GM21515 (cell line): Measurements from ENCODE around the gene CHN2.

Experiments used
- ATAC-seq: cut with Tn5 transposase; IDR thresholded peaks from one replicate; pipeline ENCODE4 v1.9.1; 2021; ENCODE audit not compliant: unreplicated experiment

The CHN2 gene

DNA sequence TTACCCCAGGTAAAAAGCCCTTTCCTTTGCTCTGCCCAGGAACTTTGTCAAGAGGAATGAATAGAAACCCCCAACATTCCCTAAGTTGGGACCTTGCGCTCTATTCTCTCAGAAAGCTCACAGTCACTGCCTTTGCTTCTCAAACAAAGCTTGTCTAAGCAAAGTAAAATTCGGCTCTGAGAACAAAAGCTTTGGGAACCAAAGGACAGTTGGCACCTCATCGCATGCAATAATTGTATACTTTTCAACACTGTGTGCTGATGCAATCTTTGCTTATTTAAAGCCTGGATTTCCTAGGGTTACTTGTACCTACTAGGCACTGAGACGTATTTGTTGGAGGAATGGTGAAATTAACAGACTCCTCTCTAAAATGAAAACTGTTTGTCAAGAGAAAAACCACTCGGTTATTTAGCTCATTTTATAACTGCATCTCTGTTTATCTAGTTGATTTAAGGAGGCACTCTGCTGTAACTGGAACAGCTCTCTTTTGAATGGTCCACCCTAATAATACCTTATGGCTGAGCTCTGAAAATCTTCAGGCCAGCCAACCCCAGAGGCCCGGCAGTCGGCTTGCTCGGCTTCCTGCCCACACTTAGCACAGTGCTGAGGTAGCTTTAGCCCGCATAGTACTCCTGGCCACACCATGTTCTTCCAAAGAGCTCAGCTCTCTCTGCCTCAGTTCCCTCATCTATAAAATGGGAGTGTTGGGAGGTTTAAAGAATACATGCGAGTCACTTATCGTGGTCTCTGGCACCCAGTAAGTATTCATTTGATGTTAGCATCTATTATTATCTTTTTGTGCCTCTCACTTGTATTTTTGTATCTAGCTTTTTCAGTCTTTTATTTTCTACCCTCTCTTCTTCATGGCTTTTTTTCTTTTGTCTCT lies 288.9 kb downstream of the CHN2 start:
- ATAC-seq, result no peak

- no peak for ATAC-seq
Observed at GRCh38 chr7:29484280-29484679, 289.7 kb downstream of the CHN2 start.

DNA sequence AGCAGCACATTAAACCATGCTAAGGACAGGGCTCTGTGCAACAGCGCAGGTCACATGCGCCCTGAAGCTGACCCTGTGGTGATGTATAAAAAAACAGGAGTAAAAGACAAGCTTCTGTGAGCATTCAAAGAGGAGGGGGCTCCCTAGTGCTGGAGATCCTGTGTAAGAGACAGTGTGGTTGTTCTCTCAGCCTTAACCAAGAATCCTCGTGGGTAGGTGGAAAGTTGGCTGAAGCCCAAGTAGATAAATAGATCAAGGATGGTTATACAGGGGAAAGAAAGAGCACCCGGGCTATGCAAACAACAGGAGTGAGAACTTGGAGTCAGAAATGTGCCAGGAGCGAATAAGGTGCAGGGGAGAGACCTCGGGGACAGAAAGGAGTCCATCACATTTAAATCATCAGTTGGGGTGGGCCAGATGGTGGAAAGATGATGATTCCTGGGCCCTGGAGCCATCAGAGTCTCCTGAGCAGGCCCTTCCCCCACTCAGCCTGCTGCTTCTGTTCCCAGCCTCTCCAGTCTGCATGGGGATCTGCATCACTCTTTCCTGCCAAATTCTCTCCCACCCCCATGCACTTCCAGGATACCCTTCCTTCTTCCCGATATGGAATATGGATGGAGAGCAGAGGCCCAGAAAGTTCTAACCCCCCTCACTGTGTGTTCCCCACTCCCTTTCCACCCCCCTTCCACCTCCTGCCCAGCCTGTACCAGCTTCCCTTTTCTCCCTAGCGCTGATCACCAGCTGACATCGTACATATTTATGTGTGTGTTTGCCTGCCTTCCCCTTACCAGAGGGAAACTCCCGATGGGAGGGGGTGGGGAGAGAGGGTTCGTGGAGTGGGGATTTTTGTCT lies 291.0 kb downstream of the CHN2 start:
- ATAC-seq, result no peak

DNA sequence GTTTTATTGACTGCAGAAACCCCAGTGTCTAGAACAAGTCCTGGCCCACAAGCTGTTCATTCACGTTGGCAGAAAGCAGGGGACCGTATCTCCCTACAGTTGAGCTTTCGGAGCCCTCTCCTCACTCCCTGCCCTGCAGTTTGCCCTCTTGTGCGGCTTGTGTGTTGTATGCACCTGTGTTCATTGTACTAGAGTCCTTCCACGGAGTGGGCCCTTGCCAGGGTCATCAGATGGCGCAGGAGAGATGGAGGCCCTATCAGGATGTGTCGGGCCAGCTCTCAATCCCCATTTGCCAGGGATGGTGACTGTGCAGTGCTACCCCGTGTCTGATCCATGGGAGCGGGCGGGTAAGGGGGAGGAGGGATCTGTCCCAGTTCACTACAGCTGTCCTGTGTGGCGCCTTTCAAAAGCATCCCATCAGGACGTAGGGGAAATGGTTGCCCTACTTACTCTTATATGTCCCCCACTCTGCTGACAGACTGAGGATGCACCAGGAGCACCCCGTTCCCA lies 291.7 kb downstream of the CHN2 start:
- no peak for ATAC-seq

DNA sequence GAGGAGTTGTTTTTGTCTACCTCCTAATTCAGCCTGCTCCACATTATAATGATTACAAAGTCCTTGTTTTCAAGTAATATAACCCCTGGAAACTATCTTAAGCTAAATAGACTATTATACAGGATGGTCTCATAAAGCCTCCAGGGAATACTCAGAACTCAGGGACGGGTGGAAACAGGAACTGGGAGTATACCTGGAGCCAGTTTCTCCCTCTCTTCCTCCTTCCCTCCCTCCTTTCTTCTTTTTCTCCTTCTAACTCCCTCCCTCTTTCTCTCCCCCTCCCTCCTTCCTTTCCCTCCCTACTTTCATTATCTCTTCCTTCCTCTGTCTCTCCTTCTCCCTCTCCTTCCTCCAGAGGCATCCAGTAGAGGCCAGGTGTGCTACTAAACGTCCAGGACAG lies 292.8 kb downstream of the CHN2 start:
- ATAC-seq, result no peak

DNA sequence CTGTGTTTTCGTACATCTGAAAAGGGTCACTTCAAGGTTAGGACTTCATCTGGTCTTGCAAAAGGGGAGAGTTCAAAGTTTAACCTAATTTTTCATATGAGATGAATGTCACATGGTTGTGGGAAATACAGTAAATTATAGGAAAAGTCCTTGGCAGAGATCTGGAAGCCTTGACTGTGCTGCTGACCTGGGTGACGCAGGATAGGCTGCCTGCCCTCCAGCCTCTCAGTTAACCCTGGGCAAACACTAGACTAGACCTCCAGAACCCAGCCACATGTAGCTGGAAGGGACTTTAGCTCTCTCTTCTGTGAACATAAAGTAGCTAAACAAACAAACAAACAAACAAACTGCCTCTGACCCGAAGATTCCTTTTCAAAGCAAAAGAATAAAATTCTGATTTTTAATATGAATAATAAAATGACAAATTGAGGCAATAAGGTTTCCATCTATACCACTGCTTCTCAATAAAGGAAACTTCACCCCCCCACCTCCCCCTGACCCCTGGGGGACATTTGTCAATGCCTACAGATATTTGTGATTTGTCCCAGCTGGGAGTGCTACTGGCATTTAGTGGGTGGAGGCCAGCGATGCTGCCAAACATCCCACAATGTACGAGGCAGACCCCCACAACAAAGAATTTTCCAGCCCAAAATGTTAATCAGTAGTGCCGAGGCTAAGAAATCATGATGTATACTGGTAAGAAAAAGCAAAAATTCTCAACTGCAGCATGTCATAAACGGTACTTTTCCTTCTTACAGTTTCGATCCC lies 293.8 kb downstream of the CHN2 start:
- ATAC-seq, result no peak

DNA sequence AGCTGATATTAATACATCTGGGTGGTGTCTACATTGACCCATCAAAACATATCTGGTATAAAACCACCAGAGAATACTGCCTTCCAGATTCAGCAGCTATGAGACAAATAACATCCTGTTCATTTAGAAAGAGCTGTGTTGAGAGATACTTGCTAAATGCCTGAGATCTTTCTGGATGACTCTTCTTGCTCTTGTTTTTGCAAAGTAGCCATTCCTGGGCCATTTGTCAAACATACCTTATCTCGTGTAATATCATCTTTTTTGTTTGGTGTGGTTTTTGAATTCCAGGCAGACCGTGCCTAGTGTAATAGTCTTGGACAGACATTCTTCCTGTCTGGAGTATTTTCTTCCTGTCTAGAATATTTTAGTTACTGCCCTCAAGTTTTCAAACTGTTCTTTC lies 294.4 kb downstream of the CHN2 start:
- ATAC-seq, result no peak

DNA sequence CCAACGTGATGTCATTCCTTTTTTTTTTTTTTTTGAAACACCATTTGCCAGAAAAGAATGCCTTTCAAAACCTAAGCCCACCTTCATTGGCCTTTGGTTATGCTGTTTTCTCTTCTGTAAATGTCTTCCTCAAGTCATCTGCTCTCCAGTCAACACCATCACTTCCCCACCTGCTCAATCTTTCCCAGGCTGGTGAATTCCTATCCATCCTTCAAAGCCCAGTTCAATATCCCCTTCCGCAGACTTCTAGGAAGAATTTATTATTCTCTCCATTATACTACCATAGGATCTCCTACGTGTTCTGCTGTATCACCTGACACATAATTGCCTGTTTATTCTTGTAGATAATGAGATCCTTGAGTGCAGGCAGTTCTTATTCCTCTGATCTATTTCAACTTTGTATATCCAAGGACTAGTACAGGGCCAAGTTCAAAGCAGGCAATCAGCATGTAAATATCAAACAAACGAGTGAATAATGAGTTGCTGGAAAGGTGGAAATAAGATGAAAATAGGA lies 295.6 kb downstream of the CHN2 start:
- ATAC-seq, result no peak

DNA sequence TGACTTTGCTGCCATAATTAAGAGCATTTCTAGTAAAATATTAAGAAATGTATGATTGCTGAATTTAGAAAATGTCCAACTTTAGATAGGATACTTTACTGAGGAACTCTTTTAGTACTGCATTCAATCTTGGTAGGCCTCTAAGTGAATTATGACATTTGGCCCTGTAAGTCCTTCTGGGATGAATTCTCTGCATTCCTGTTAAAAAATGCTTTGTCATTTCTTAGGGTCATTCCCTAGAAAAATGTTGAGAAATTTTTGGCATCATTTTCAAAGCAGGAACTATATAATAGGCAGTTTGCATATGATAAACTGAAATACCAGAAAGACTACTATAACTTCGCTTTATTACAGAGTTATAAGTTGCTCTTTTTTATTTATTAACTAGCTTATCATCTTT lies 299.8 kb downstream of the CHN2 start:
- no peak for ATAC-seq

DNA sequence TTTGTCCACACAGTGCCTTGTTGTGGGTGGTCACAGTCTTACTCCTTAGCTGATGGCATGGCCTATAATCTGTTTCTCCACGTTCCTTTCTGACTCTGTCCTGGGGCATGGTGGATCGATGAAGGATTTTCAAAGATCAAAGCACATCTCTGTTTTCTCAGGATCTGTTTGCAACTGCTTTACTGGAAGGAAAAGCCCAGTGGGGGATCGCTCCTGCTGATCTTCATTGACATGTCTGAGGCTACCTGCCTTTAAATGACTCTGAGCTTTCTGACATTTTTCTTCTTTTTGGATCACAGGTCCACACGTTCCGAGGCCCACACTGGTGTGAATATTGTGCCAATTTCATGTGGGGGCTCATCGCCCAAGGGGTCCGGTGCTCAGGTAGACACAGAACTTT lies 301.1 kb downstream of the CHN2 start:
- no peak for ATAC-seq

DNA sequence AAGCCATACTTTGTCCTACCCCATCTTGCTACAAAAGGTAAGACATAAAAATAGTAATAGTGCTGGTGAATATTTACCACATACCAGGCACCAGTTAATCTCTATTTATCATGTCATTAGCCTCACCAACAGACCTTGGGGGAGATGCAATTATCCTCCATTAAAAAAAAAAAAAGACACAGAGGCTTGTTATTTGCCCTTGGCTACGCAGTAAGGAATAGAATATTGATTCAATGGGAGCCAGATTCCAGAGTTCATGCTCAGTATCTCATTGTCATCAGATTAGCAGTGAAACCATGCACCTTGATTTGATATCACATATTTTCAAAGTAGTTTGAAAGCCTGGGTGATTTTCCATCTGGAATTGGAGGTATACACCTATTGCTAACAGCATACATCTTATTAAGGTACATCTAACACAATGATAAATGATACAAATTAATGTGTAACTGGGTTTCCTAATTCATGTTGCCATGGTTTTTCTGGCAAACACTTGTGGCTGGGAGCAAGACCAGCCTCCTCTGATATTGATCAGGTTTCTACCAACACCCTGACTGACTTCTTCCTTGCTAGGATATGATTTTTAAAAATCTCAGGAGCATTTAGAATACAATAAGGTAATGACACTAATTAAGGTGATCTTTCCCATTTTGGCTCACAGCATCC lies 301.9 kb downstream of the CHN2 start:
- no peak for ATAC-seq

- no peak for ATAC-seq
Observed at GRCh38 chr7:29499932-29500331, 305.4 kb downstream of the CHN2 start.

- no peak for ATAC-seq
Observed at GRCh38 chr7:29500719-29501118, 306.1 kb downstream of the CHN2 start.

- ATAC-seq, result no peak
Observed at GRCh38 chr7:29502133-29502532, 307.6 kb downstream of the CHN2 start.

DNA sequence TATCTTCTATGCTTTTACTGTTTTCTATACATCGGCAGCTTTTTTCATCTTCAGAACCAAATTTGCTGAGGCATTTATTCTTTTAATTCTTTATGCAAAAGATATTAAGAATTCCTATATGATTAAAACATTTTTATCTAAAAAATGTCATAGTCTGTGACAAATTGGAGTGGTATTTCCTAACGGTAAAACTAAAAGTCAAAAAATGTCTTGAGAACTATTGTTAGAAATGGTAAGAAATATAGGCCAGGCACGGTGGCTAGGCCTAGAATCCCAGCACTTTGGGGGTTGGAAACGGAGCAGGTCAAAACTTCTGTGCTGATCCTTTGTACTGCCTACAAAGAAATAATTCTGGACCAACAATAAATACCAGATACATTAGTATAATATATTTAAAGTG lies 311.4 kb downstream of the CHN2 start:
- ATAC-seq, result no peak

- ATAC-seq, result no peak
Observed at GRCh38 chr7:29508608-29509007, 314.0 kb downstream of the CHN2 start.

DNA sequence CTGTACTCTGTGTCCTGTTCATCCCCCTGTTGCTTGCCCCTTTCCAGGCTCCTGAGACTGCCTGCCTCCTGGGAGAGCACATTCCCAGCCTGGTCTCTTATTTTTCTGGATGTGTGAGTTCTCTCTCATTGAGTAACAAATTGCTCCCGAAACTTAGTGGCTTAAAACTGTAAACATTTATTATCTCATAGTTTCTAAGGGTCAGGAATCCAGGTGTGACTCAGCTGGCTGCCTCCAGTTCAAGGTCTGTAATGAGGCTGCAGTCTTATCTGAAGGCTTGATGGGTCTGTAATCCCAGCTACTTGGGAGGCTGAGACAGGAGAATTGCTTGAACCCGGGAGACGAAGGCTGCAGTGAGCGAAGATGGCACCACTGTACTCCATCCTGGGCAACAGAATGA lies 315.5 kb downstream of the CHN2 start:
- no peak for ATAC-seq

DNA sequence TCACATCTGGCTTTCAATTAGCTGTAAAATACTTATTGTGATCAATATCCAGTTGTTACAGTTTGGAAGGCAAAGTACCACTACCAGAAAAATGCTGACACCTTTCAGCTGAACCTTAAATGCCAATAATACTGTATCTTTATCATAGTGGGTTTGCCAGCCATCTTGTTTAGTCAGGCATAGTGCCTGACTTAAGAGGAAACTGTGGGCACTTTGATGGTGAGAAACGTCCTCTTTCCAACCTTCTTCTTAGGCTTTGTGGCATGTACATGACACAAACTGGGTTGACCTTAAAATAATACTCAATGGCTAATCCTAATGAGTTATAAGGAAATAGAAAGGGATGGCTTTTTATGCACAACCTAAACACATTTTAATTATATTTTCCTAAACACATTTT lies 316.8 kb downstream of the CHN2 start:
- ATAC-seq, result no peak

DNA sequence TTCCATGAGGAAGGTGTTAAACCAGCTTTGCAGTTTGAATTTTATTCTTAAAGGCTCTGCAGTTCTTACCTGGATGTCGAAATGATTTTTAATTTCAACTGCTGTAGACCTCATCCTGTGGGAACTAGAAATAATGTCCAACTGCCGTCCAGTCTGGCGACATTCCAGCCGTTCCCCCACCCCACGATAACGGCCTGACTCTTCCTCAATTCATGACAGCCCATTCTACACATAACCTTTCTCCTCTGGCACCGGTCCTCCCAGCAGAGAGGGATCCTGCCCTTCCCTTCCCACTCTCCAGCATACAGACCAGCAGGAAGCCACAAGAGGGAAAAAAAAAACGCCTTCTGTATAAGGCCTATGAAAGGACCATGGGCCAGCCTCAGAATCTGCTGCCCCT lies 317.3 kb downstream of the CHN2 start:
- ATAC-seq, result no peak

- ATAC-seq, result no peak
Observed at GRCh38 chr7:29516491-29516890, 321.9 kb downstream of the CHN2 start.
